ENCODE measurements around the gene ARMC8.

ARMC8 gene

GRCh38 chr3:138289701-138290100 is 102.6 kb downstream of the ARMC8 start:
- no peak for TF ChIP-seq CTCF (conservative IDR thresholded peaks at IDR 0.05; ENCODE audit: low read depth, low read length)
- DNase-seq (ENCODE audit: low read depth): no peak

GRCh38 chr3:138296639-138297038 is 109.5 kb downstream of the ARMC8 start:
- H3K4me3 ChIP-seq (ENCODE audit: low read depth, low read length): no peak overlapping the region
- no peak for DNase-seq (ENCODE audit: low read depth)
- no peak for TF ChIP-seq CTCF (conservative IDR thresholded peaks at IDR 0.05; ENCODE audit: low read depth, low read length)

More at GRCh38 chr3:138289701-138290100, 102.6 kb downstream of the ARMC8 start:
- no peak overlapping the region for H3K4me3 ChIP-seq (ENCODE audit: low read depth, low read length)

GRCh38 chr3:138297059-138297607 is 110.0 kb downstream of the ARMC8 start:
- no peak for DNase-seq (ENCODE audit: low read depth)
- H3K4me3 ChIP-seq (ENCODE audit: low read depth, low read length): no peak overlapping the region

GRCh38 chr3:138297876-138298275 is 110.8 kb downstream of the ARMC8 start:
- no peak for TF ChIP-seq CTCF (conservative IDR thresholded peaks at IDR 0.05; ENCODE audit: low read depth, low read length)
- no peak for DNase-seq (ENCODE audit: low read depth)
- H3K4me3 ChIP-seq (ENCODE audit: low read depth, low read length): no peak overlapping the region

More at GRCh38 chr3:138297059-138297607, 110.0 kb downstream of the ARMC8 start:
- no peak for TF ChIP-seq CTCF (conservative IDR thresholded peaks at IDR 0.05; ENCODE audit: low read depth, low read length)

- no peak for TF ChIP-seq CTCF (conservative IDR thresholded peaks at IDR 0.05; ENCODE audit: low read depth, low read length)
- no peak for DNase-seq (ENCODE audit: low read depth)
- H3K4me3 ChIP-seq (ENCODE audit: low read depth, low read length): no peak overlapping the region
These were observed 113.5 kb downstream of the ARMC8 start for GRCh38 chr3:138300647-138301046.

GRCh38 chr3:138303474-138303873 is 116.4 kb downstream of the ARMC8 start:
- no peak overlapping the region for H3K4me3 ChIP-seq (ENCODE audit: low read depth, low read length)
- TF ChIP-seq CTCF (conservative IDR thresholded peaks at IDR 0.05; ENCODE audit: low read depth, low read length): no peak
- DNase-seq (ENCODE audit: low read depth): no peak

- no peak for TF ChIP-seq CTCF (conservative IDR thresholded peaks at IDR 0.05; ENCODE audit: low read depth, low read length)
- H3K4me3 ChIP-seq (ENCODE audit: low read depth, low read length): no peak overlapping the region
- no peak for DNase-seq (ENCODE audit: low read depth)
These were observed 120.8 kb downstream of the ARMC8 start for GRCh38 chr3:138307899-138308298.
